MM.1S (cell line): ENCODE measurements around the gene SLC25A29.
A peak's percentile ranks its signal among the peaks of the same experiment; 100 is the strongest.

Experiments
- EZH2 ChIP-seq: fragments of 300-600 bp; sonication (generic); optimal IDR thresholded peaks from 2 replicates; pipeline ENCODE3; 2017; ENCODE audit warnings: low read depth, mild to moderate bottlenecking, antibody characterized with exemption, low read length, mixed read lengths
- EZH2phosphoT487 ChIP-seq: fragments of 300-600 bp; sonication (generic); IDR thresholded peaks from 2 replicates; pipeline ENCODE4 v1.6.1; 2018; ENCODE audit warnings: antibody characterized with exemption, low read length
- TF ChIP-seq, protein P1 (sequence below): fragments of 300-600 bp; sonication (generic); IDR thresholded peaks from 2 replicates; pipeline ENCODE4 v1.5.1; 2016; ENCODE audit warnings: antibody characterized with exemption, low read length, mixed read lengths

DNA sequence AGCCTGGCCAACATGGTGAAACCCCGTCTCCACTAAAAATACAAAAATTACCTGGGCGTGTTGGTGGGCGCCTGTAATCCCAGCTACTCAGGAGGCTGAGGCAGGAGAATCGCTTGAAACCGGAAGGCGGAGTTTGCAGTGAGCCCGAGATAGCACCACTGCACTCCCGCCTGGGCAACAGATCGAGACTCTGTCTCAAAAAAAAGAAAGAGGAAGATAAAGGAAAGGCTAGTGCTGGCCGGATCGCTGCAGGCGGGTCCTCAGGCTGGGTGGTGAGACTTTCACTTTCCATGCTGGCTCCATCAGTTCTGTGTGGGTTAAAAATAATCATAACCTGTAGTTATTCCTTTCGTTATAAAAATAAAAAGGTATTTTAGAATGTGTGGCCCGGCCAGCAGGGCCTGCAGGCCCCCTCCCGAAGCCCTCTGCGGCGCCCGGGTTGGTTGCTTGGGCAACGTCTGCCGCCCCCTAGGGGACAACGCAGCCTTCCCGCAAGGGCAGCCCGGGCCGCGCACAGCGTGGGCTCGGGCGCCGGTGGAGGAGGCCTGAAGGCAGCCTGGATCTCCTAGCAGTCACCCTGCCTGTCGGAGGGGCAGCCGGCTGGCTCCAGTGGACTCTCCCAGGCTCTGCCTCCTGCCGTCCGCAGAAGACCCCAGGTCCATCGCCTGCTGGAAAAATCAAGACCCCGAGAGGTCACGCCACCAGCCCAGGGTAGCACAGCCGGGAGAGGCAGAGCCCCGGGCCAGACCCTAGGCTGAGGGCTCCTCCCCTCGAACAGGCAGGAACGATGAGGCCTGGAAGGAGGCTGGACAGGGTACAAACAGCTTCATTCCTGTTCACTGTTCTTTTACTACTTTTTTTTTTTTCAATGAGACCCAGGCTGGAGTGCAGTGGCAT lies 11.9 kb upstream of the SLC25A29 start:
- TF ChIP-seq, protein P1, sequence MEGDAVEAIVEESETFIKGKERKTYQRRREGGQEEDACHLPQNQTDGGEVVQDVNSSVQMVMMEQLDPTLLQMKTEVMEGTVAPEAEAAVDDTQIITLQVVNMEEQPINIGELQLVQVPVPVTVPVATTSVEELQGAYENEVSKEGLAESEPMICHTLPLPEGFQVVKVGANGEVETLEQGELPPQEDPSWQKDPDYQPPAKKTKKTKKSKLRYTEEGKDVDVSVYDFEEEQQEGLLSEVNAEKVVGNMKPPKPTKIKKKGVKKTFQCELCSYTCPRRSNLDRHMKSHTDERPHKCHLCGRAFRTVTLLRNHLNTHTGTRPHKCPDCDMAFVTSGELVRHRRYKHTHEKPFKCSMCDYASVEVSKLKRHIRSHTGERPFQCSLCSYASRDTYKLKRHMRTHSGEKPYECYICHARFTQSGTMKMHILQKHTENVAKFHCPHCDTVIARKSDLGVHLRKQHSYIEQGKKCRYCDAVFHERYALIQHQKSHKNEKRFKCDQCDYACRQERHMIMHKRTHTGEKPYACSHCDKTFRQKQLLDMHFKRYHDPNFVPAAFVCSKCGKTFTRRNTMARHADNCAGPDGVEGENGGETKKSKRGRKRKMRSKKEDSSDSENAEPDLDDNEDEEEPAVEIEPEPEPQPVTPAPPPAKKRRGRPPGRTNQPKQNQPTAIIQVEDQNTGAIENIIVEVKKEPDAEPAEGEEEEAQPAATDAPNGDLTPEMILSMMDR: peak; percentile 48
- no peak for TF ChIP-seq EZH2
- TF ChIP-seq EZH2phosphoT487: no peak
